Fibroblast of skin of scalp (primary cell): Measurements from ENCODE around the gene SLC35F2.
"Not testable (repeated sequence)": the region's sequence is repeated elsewhere in the genome, so short reads cannot be mapped to it uniquely, and the experiment has no call there.

Source experiments
- DNase-seq: peaks from one replicate; pipeline ENCODE4 v3.0.0-alpha.2; 2013

The SLC35F2 gene

GRCh38 chr11:107840129-107840484, 18.5 kb downstream of the SLC35F2 start:
- no peak for DNase-seq

GRCh38 chr11:107836851-107837250, 21.7 kb downstream of the SLC35F2 start:
- no peak for DNase-seq

GRCh38 chr11:107834995-107835394, 23.6 kb downstream of the SLC35F2 start:
- DNase-seq, result no peak

GRCh38 chr11:107833926-107834325, 24.7 kb downstream of the SLC35F2 start:
- not testable (repeated sequence) for DNase-seq

GRCh38 chr11:107830915-107831540, 27.6 kb downstream of the SLC35F2 start:
- no peak for DNase-seq

GRCh38 chr11:107827041-107827440, 31.5 kb downstream of the SLC35F2 start:
- DNase-seq, result no peak

- DNase-seq, result no peak
Observed at GRCh38 chr11:107825875-107826274, 32.7 kb downstream of the SLC35F2 start.

GRCh38 chr11:107824668-107825369, 33.8 kb downstream of the SLC35F2 start:
- no peak for DNase-seq

- peak; percentile 47 for DNase-seq
Observed at GRCh38 chr11:107821199-107821927, 37.2 kb downstream of the SLC35F2 start.

- no peak for DNase-seq
Observed at GRCh38 chr11:107819361-107820014, 39.1 kb downstream of the SLC35F2 start.

GRCh38 chr11:107818491-107818890, 40.1 kb downstream of the SLC35F2 start:
- DNase-seq, result no peak

- DNase-seq, result no peak
Observed at GRCh38 chr11:107816028-107816427, 42.6 kb downstream of the SLC35F2 start.

- DNase-seq, result no peak
Observed at GRCh38 chr11:107810875-107811274, 47.7 kb downstream of the SLC35F2 start.

- DNase-seq, result no peak
Observed at GRCh38 chr11:107808521-107808920, 50.1 kb downstream of the SLC35F2 start.

GRCh38 chr11:107804971-107805370, 53.6 kb downstream of the SLC35F2 start:
- no peak for DNase-seq

- no peak for DNase-seq
Observed at GRCh38 chr11:107804211-107804610, 54.4 kb downstream of the SLC35F2 start.

GRCh38 chr11:107801641-107802040, 56.9 kb downstream of the SLC35F2 start:
- DNase-seq, result no peak

GRCh38 chr11:107799218-107799859, 59.2 kb downstream of the SLC35F2 start:
- peak; percentile 69 for DNase-seq

- no peak for DNase-seq
Observed at GRCh38 chr11:107792049-107792443, 66.5 kb downstream of the SLC35F2 start.

GRCh38 chr11:107791343-107792048, 67.1 kb downstream of the SLC35F2 start:
- no peak for DNase-seq

- DNase-seq, result no peak
Observed at GRCh38 chr11:107789767-107790166, 68.8 kb downstream of the SLC35F2 start.

GRCh38 chr11:107787733-107788132, 70.9 kb downstream of the SLC35F2 start:
- no peak for DNase-seq
